Suprapubic skin (tissue), 3 donors: ENCODE results near the gene RASL11A.

Source experiments
- CTCF ChIP-seq, 2 donors: fragments of 200-600 bp in 1 of 2; fragments of 450-650 bp in 1 of 2; sonication (generic) in 1 of 2; IDR thresholded peaks; one replicate each; pipeline ENCODE4 v1.5.1; 2016 to 2019; ENCODE audit warnings: antibody characterized with exemption in 2 of 2, mild to moderate bottlenecking in 1 of 2, moderate library complexity in 1 of 2
- EP300 ChIP-seq: sonication (generic); formaldehyde crosslinking; IDR thresholded peaks from one replicate; pipeline ENCODE4 v1.6.1; 2017; ENCODE audit warnings: antibody characterized with exemption

- peak; percentile 74 to 97 for TF ChIP-seq CTCF (IDR thresholded peaks at IDR 0.05)
- TF ChIP-seq EP300, result no peak
Observed at GRCh38 chr13:27270594-27271520, at the start of gene RASL11A.
